GM19438 (cell line): Measurements from ENCODE around the gene KIF25.

Experiments used
- ATAC-seq: cut with Tn5 transposase; IDR thresholded peaks from one replicate; pipeline ENCODE4 v1.9.1; 2021; ENCODE audit warnings: low read depth; ENCODE audit not compliant: unreplicated experiment

KIF25 gene

GRCh38 chr6:167997642-167998041 lies at the start of gene KIF25:
Gene KIF25, plus strand, starts transcription at chr6:167997671. Its CDS starts 31,915 bp downstream, at chr6:168029586.
- no peak for ATAC-seq

- no peak for ATAC-seq
Measured at GRCh38 chr6:167947716-167948115, 49.8 kb upstream of the KIF25 start.

GRCh38 chr6:167948716-167949115 lies 48.8 kb upstream of the KIF25 start:
- ATAC-seq: no peak

GRCh38 chr6:167949121-167949684 lies 48.3 kb upstream of the KIF25 start:
- ATAC-seq: no peak

GRCh38 chr6:167951781-167952511 lies 45.5 kb upstream of the KIF25 start:
- no peak for ATAC-seq

GRCh38 chr6:167952512-167952859 lies 45.0 kb upstream of the KIF25 start:
- ATAC-seq: no peak

- no peak for ATAC-seq
Measured at GRCh38 chr6:167953551-167953950, 43.9 kb upstream of the KIF25 start.

GRCh38 chr6:167954151-167954550 lies 43.3 kb upstream of the KIF25 start:
- ATAC-seq: no peak

GRCh38 chr6:167956491-167956890 lies 41.0 kb upstream of the KIF25 start:
- no peak for ATAC-seq

GRCh38 chr6:167956983-167957492 lies 40.4 kb upstream of the KIF25 start:
- no peak for ATAC-seq

GRCh38 chr6:167957626-167958025 lies 39.8 kb upstream of the KIF25 start:
- ATAC-seq: no peak

GRCh38 chr6:167960579-167960978 lies 36.9 kb upstream of the KIF25 start:
- ATAC-seq: no peak

GRCh38 chr6:167962711-167963110 lies 34.8 kb upstream of the KIF25 start:
- no peak for ATAC-seq

GRCh38 chr6:167963589-167964057 lies 33.8 kb upstream of the KIF25 start:
- no peak for ATAC-seq

- no peak for ATAC-seq
Measured at GRCh38 chr6:167965592-167966539, 31.6 kb upstream of the KIF25 start.

- no peak for ATAC-seq
Measured at GRCh38 chr6:167966540-167966905, 30.9 kb upstream of the KIF25 start.

GRCh38 chr6:167968091-167968490 lies 29.4 kb upstream of the KIF25 start:
- ATAC-seq: no peak

GRCh38 chr6:167970230-167970629 lies 27.2 kb upstream of the KIF25 start:
- ATAC-seq: no peak

- ATAC-seq: no peak
Measured at GRCh38 chr6:167972193-167972592, 25.3 kb upstream of the KIF25 start.

GRCh38 chr6:167973148-167973885 lies 24.2 kb upstream of the KIF25 start:
- ATAC-seq: no peak
